CD8-positive, alpha-beta memory T cell (primary cell): ENCODE measurements around the gene CTNNAL1. TPM values are rescaled to one million over a fixed set of nuclear protein-coding genes. Genes with fewer than 3 reads are reported as not detected.
"Not testable (repeated sequence)": the region's sequence is repeated elsewhere in the genome, so short reads cannot be mapped to it uniquely, and the experiment has no call there.

ENCODE experiments used
- CTCF ChIA-PET: fragments of 350-600 bp; sonication (Branson Sonifier 250); formaldehyde crosslinking; loops from one replicate; lab custom pipeline; 2021; ENCODE audit warnings: antibody characterized with exemption; lab: Charles Lee
- POLR2A ChIA-PET: fragments of 350-600 bp; sonication (Branson Sonifier 250); formaldehyde crosslinking; loops from one replicate; lab custom pipeline; 2021; ENCODE audit warnings: antibody characterized with exemption; lab: Charles Lee
- DNase-seq, 5 donors: peaks; one replicate each; pipeline versions ENCODE4 v3.0.0 to v3.0.0-alpha.2; 2020 to 2022; ENCODE audit warnings: mixed read lengths in 1 of 5
- H3K27ac ChIP-seq: one replicate; pipeline ENCODE4 v1.7.0; 2013; ENCODE audit warnings: low read depth, mild to moderate bottlenecking, low read length, moderate library complexity
- H3K27me3 ChIP-seq: 2 replicates; pipeline ENCODE4 v1.7.0; 2013; ENCODE audit warnings: low read length, mild to moderate bottlenecking; ENCODE audit not compliant: insufficient read depth, poor library complexity, severe bottlenecking
- H3K36me3 ChIP-seq: 2 replicates; pipeline ENCODE4 v1.7.0; 2013; ENCODE audit warnings: mild to moderate bottlenecking, low read length, moderate library complexity; ENCODE audit not compliant: insufficient read depth
- H3K4me1 ChIP-seq: 2 replicates; pipeline ENCODE4 v1.7.0; 2013; ENCODE audit warnings: mild to moderate bottlenecking, low read length, moderate library complexity; ENCODE audit not compliant: insufficient read depth
- H3K4me3 ChIP-seq: 2 replicates; pipeline ENCODE4 v1.7.0; 2013; ENCODE audit warnings: mild to moderate bottlenecking, low read length
- H3K9me3 ChIP-seq: 2 replicates; pipeline ENCODE4 v1.7.0; 2013; ENCODE audit warnings: mild to moderate bottlenecking, low read length
- H3K27ac Mint-ChIP-seq, 8 donors: one replicate each; pipeline ENCODE4 v1.8.0; 2020 to 2021; ENCODE audit warnings: mixed read lengths in 8 of 8, mild to moderate bottlenecking in 6 of 8, inconsistent platforms in 3 of 8, moderate library complexity in 3 of 8
- H3K27me3 Mint-ChIP-seq, 2 donors: one replicate each; pipeline ENCODE4 v1.8.0; 2020 to 2021; ENCODE audit warnings: mixed read lengths in 2 of 2, mild to moderate bottlenecking in 1 of 2, moderate library complexity in 1 of 2
- H3K36me3 Mint-ChIP-seq, 3 donors: one replicate each; pipeline ENCODE4 v1.8.0; 2020 to 2021; ENCODE audit warnings: mixed read lengths in 3 of 3, inconsistent platforms in 1 of 3, mild to moderate bottlenecking in 1 of 3
- H3K4me1 Mint-ChIP-seq, 3 donors: one replicate each; pipeline ENCODE4 v1.8.0; 2020 to 2021; ENCODE audit warnings: mixed read lengths in 3 of 3, inconsistent platforms in 1 of 3, mild to moderate bottlenecking in 1 of 3
- H3K4me3 Mint-ChIP-seq, 7 donors: one replicate each; pipeline ENCODE4 v1.8.0; 2020 to 2021; ENCODE audit warnings: mixed read lengths in 7 of 7, mild to moderate bottlenecking in 6 of 7, moderate library complexity in 4 of 7, inconsistent platforms in 2 of 7
- H3K9me3 Mint-ChIP-seq, 5 donors: one replicate each; pipeline ENCODE4 v1.8.0; 2020 to 2022; ENCODE audit warnings: mixed read lengths in 5 of 5, mild to moderate bottlenecking in 3 of 5, moderate library complexity in 2 of 5, inconsistent platforms in 1 of 5
- polyA plus RNA-seq: library from polyadenylated mRNA; unstranded; fragments of 300-500 nt; fragmentation: Illumina TruSeq; gene quantifications from one replicate; pipeline ENCODE4 v1.2.3, GENCODE V29; 2021
- total RNA-seq, 2 experiments: library from RNA; stranded (reverse); gene quantifications; one replicate each; pipeline ENCODE4 v1.2.3, GENCODE V29; 2021

The CTNNAL1 gene
- total and polyA plus RNA-seq, 3 experiments from 2014 or later = 1.4 to 22.0 (median 19.1) TPM

- CTCF ChIA-PET = interaction anchor here (1.5 kb wide), 1 partner anchor 13 kb away, joined by 3 read pairs; no protein-coding TSS in a partner anchor
- DNase-seq = peak; percentile 73 to 87 (median 83)
- Mint-ChIP-seq H3K27ac (peak within 1 kb of the TSS; percentile 87 to 99 (median 98)), H3K36me3 (peaks cover 0 to 44% (median 9%) of the 10 kb centered on the region in 3 donors), H3K9me3 (no peaks in the 10 kb centered on the region), H3K4me1 (peaks cover 35 to 57% (median 44%) of the 10 kb centered on the region in 3 donors), H3K27me3 (no peaks in the 10 kb centered on the region), H3K4me3 (peak within 1 kb of the TSS; percentile 96 to 100 (median 98))
- H3K9me3 ChIP-seq = no peaks in the 10 kb centered on the region
- peak within 1 kb of the TSS; percentile 93 for H3K4me3 ChIP-seq
- H3K4me1 ChIP-seq = peaks cover 29% of the 10 kb centered on the region
- peaks cover 3% of the 10 kb centered on the region for H3K36me3 ChIP-seq
- POLR2A ChIA-PET = no interaction called here
- H3K27ac ChIP-seq = peak within 1 kb of the TSS; percentile 90
- no peaks in the 10 kb centered on the region for H3K27me3 ChIP-seq
Observed at GRCh38 chr9:108934323-108934893, 78.9 kb downstream of the CTNNAL1 start, which contains the start of gene ABITRAM. Gene ABITRAM, plus strand, starts transcription at chr9:108934400. Its CDS starts 87 bp downstream, at chr9:108934487.

DNA sequence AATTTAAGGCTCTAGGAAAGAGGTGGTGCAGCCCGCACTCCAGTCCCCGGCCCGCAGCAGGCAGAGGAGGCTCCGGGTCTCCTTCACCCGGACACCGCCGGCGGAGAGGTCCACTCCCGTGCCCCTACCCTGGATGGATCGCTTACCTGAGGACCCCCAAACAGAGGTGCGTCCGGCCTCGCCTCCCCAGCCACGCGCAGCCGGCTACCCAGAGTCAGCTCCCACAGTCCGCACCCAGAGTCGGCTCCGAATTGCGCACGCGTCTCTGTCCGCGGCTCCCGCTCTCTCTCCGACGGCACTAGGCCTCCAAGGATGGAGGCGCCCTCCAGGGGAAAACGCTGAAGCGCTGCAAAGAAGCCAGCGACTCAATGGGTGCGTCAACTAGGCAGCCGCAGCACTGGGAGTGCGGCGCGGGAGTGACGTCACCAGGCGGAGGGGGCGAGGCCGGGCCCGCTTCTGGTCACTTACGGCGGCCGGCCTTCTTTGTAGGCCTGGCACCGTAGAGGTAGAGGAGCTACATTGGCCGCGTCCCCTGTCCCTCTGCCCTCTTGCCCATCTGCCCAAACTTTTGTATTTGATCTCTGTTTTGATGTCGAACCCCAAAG is 79.5 kb downstream of the CTNNAL1 start, which contains the start of gene ELP1:
ELP1 (minus strand) TSS at position 407 of the 605 bp plus-strand sequence. CDS start 2,978 bp downstream, outside the sequence.
- peaks cover 0 to 44% (median 12%) of the 10 kb centered on the region in 3 donors for H3K36me3 Mint-ChIP-seq
- Histone ChIP-seq H3K36me3 (peaks cover 7% of the 10 kb centered on the region), H3K4me1 (peaks cover 29% of the 10 kb centered on the region), H3K27me3 (no peaks in the 10 kb centered on the region), H3K4me3 (peak within 1 kb of the TSS; percentile 93), H3K27ac (peak within 1 kb of the TSS; percentile 90), H3K9me3 (no peaks in the 10 kb centered on the region)
- peak within 1 kb of the TSS; percentile 87 to 99 (median 98) for H3K27ac Mint-ChIP-seq
- ChIA-PET CTCF (interaction anchor here (1.5 kb wide), 1 partner anchor 12 kb away, joined by 3 read pairs; no protein-coding TSS in a partner anchor), POLR2A (no interaction called here)
- H3K27me3 Mint-ChIP-seq = no peaks in the 10 kb centered on the region
- H3K4me3 Mint-ChIP-seq = peak within 1 kb of the TSS; percentile 96 to 100 (median 98)
- peak; percentile 90 to 94 (median 90) for DNase-seq
- H3K4me1 Mint-ChIP-seq = peaks cover 35 to 60% (median 48%) of the 10 kb centered on the region in 3 donors
- no peaks in the 10 kb centered on the region for H3K9me3 Mint-ChIP-seq

GRCh38 chr9:108933231-108933717 is 80.0 kb downstream of the CTNNAL1 start:
- Histone ChIP-seq H3K4me1 (peaks cover 29% of the 10 kb centered on the region), H3K27me3 (no peaks in the 10 kb centered on the region), H3K27ac (peak overlapping the region; percentile 90), H3K36me3 (peaks cover 11% of the 10 kb centered on the region), H3K4me3 (peak overlapping the region; percentile 93), H3K9me3 (no peaks in the 10 kb centered on the region)
- H3K4me1 Mint-ChIP-seq = peaks cover 37 to 65% (median 53%) of the 10 kb centered on the region in 3 donors
- no peaks in the 10 kb centered on the region for H3K27me3 Mint-ChIP-seq
- peaks cover 2 to 46% (median 14%) of the 10 kb centered on the region in 3 donors for H3K36me3 Mint-ChIP-seq
- H3K27ac Mint-ChIP-seq = peak overlapping the region; percentile 87 to 99 (median 98)
- CTCF ChIA-PET = interaction anchor here (1.5 kb wide), 1 partner anchor 12 kb away, joined by 3 read pairs; no protein-coding TSS in a partner anchor
- POLR2A ChIA-PET = no interaction called here
- DNase-seq = no peak
- H3K9me3 Mint-ChIP-seq = no peaks in the 10 kb centered on the region
- H3K4me3 Mint-ChIP-seq = peak overlapping the region; percentile 96 to 100 (median 98)

GRCh38 chr9:108928386-108928785 is 84.9 kb downstream of the CTNNAL1 start:
- H3K4me1 ChIP-seq = peaks cover 17% of the 10 kb centered on the region
- H3K27ac ChIP-seq = no peak overlapping the region
- peaks cover 27 to 48% (median 46%) of the 10 kb centered on the region in 3 donors for H3K4me1 Mint-ChIP-seq
- no peaks in the 10 kb centered on the region for H3K27me3 Mint-ChIP-seq
- H3K36me3 Mint-ChIP-seq = peaks cover 25 to 72% (median 41%) of the 10 kb centered on the region in 3 donors
- peaks cover 47% of the 10 kb centered on the region for H3K36me3 ChIP-seq
- no peak for DNase-seq
- CTCF ChIA-PET = no interaction called here
- H3K4me3 ChIP-seq = no peak overlapping the region
- H3K27ac Mint-ChIP-seq = no peak overlapping the region
- POLR2A ChIA-PET = no interaction called here
- no peaks in the 10 kb centered on the region for H3K9me3 ChIP-seq
- no peaks in the 10 kb centered on the region for H3K27me3 ChIP-seq
- peak overlapping the region in 1 of 7 donors; percentile 18 for H3K4me3 Mint-ChIP-seq
- no peaks in the 10 kb centered on the region for H3K9me3 Mint-ChIP-seq

- DNase-seq = no peak
- H3K4me3 ChIP-seq = no peak overlapping the region
- H3K27me3 ChIP-seq = no peaks in the 10 kb centered on the region
- ChIA-PET CTCF (no interaction called here), POLR2A (no interaction called here)
- H3K4me1 ChIP-seq = no peaks in the 10 kb centered on the region
- Mint-ChIP-seq H3K4me3 (no peak overlapping the region), H3K27ac (no peak overlapping the region), H3K9me3 (no peaks in the 10 kb centered on the region), H3K4me1 (peaks cover 6 to 18% (median 13%) of the 10 kb centered on the region in 3 donors), H3K27me3 (no peaks in the 10 kb centered on the region), H3K36me3 (peaks cover 28 to 94% (median 45%) of the 10 kb centered on the region in 3 donors)
- no peak overlapping the region for H3K27ac ChIP-seq
- peaks cover 63% of the 10 kb centered on the region for H3K36me3 ChIP-seq
- no peaks in the 10 kb centered on the region for H3K9me3 ChIP-seq
Observed at GRCh38 chr9:108924466-108924865, 88.8 kb downstream of the CTNNAL1 start.

DNA sequence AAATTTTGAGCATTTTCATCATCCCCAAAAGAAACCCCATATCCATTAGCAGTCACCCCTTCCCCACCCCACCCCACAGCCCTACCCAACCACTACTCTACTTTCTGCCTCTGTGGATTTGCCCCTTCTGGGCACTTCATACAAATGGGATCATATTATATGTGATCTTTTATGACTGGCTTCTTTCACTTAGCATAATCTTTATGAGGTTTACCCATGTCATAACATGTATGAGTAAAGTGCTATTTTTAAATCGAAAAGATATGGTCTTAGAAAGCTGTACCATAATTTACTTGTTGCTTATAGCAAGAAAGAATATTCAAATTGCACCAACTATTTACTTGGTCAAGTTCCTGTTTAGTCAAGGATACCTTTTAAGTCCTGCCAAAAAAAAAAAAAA is 92.1 kb downstream of the CTNNAL1 start:
- DNase-seq = no peak
- peaks cover 21 to 92% (median 35%) of the 10 kb centered on the region in 3 donors for H3K36me3 Mint-ChIP-seq
- no peaks in the 10 kb centered on the region for H3K9me3 Mint-ChIP-seq
- no peaks in the 10 kb centered on the region for H3K4me1 ChIP-seq
- no peaks in the 10 kb centered on the region for H3K27me3 Mint-ChIP-seq
- no peaks in the 10 kb centered on the region for H3K9me3 ChIP-seq
- H3K27ac Mint-ChIP-seq = no peak overlapping the region
- ChIA-PET CTCF (interaction anchor here (0.7 kb wide), 1 partner anchor 13 kb away, joined by 3 read pairs; the partner anchor contains the start of genes ABITRAM and ELP1), POLR2A (no interaction called here)
- no peak overlapping the region for H3K27ac ChIP-seq
- H3K27me3 ChIP-seq = no peaks in the 10 kb centered on the region
- H3K36me3 ChIP-seq = peaks cover 44% of the 10 kb centered on the region
- no peak overlapping the region for H3K4me3 Mint-ChIP-seq
- H3K4me1 Mint-ChIP-seq = peaks cover 0 to 3% (median 0%) of the 10 kb centered on the region in 3 donors
- H3K4me3 ChIP-seq = no peak overlapping the region

DNA sequence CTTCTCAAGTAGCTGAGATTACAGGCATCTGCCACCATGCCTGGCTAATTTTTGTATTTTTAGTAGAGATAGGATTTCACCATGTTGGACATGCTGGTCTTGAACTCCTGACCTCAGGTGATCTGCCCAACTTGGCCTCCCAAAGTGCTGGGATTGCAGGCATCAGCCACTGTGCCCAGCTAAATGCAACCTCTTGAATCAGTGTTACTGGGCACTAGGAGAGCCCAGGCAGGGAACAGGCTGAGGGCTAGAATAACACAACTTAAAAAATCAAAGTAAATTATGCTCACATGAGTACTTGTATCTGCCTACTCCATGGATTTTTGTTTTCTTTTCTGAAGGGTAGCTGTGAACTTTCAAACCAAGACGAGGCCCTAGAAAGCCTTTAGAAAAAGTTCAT is 92.9 kb downstream of the CTNNAL1 start:
- H3K27me3 ChIP-seq, H3K4me3 ChIP-seq, H3K4me1 Mint-ChIP-seq, H3K27me3 Mint-ChIP-seq, H3K4me3 Mint-ChIP-seq, H3K4me1 ChIP-seq, POLR2A ChIA-PET, H3K27ac Mint-ChIP-seq, H3K9me3 Mint-ChIP-seq, H3K27ac ChIP-seq, CTCF ChIA-PET, H3K9me3 ChIP-seq, DNase-seq: not testable (repeated sequence)
- peaks cover 15 to 92% (median 35%) of the 10 kb centered on the region in 3 donors for H3K36me3 Mint-ChIP-seq
- H3K36me3 ChIP-seq = peaks cover 36% of the 10 kb centered on the region

GRCh38 chr9:108919517-108919916 is 93.8 kb downstream of the CTNNAL1 start:
- Histone ChIP-seq H3K27ac (no peak overlapping the region), H3K27me3 (no peaks in the 10 kb centered on the region), H3K9me3 (no peaks in the 10 kb centered on the region), H3K36me3 (peaks cover 33% of the 10 kb centered on the region), H3K4me1 (no peaks in the 10 kb centered on the region), H3K4me3 (no peak overlapping the region)
- ChIA-PET CTCF (no interaction called here), POLR2A (no interaction called here)
- Mint-ChIP-seq H3K9me3 (no peaks in the 10 kb centered on the region), H3K4me3 (no peak overlapping the region), H3K4me1 (no peaks in the 10 kb centered on the region), H3K27me3 (no peaks in the 10 kb centered on the region), H3K36me3 (peaks cover 6 to 89% (median 30%) of the 10 kb centered on the region in 3 donors), H3K27ac (peak overlapping the region in 3 of 8 donors; percentile 4 to 21 (median 5))
- DNase-seq = no peak
